ENCODE measurements around the gene RUBCNL. TPM values are rescaled to one million over a fixed set of nuclear protein-coding genes. Genes with fewer than 3 reads are reported as not detected.
A peak's percentile ranks its signal among the peaks of the same experiment; 100 is the strongest.

The RUBCNL gene
- polyA plus RNA-seq, 2 of the 4 experiments (the other 2 are of a cell fraction): not detected

DNA sequence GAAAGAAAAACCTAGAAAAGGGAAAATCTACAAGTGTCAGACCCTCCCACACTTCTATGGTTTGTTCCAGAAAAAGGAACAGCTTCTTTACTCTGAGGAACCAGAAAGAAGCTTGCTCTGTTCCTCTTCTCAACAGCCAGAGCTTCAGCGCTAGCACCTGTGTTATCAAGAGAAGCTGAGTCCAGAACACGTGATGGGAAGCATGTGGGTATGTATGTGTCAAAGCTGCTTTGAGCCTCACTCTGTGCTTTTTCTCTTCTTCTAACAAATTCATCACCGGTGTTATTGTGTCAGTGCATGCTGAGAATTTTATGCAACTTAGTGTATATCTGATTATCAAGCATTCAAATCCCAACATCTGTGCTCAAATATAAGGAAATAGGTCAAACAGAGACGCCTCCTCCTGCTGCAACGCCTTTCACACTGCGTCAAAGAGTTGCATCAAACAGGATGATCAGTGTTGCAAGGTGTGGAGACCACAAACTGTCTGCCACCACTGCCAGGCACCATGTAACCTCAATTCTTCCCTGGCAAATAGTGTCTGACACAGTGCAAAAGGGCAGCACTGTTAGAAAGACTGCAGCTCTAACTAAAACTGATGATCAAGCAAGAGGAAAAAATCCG, 91.4 kb downstream of the RUBCNL start:
- CTCF ChIA-PET: no interaction called here
- no peak for DNase-seq (ENCODE audit: low read depth in 1 of 2, low spot score in 1 of 2)
- no peak; a peak in 1 of 6 replicates for ATAC-seq
- TF ChIP-seq CEBPB (IDR thresholded peaks at IDR 0.05): peak in 1 of 2 experiments; percentile 5; a peak in 1 of 4 replicates
- no peak for TF ChIP-seq HEYL (CRISPR knock-in tag; IDR thresholded peaks at IDR 0.05)
- Histone ChIP-seq H3K27ac (peak overlapping the region; percentile 24 to 68; a peak in 1 of 6 replicates), H3K4me3 (no peak overlapping the region), H3K9me3 (no peaks in the 10 kb centered on the region), H3K4me1 (peaks cover 15% of the 10 kb centered on the region; the same call in 2 of the 3 replicates), H3K4me2 (no peak overlapping the region)
- no peak for FAIRE-seq
- WGBS (ENCODE audit: missing lambda C conversion rate): 49% methylated on average over 7 of the region's 7 CpGs
- POLR2A ChIA-PET: no interaction called here

DNA sequence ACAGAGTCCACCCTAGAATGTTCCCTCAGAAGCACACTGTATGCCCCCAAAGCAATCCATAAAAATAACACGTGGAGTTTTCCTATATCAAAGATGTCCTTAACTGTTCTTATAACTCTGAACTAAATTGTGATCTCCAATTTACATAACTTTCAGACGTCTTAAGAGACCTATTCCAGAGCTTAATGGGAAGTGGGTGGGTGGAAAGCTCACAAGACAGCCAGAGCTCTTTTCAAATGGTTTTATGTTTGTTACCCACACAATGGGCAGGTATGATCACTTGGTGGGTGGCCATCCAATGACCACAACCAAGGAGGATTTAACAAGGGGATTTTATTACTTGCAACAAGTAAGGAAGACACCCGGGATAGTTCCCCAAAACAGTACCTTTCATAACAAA, 93.6 kb downstream of the RUBCNL start:
- Histone ChIP-seq H3K4me3 (no peak overlapping the region), H3K4me1 (peaks cover 15% of the 10 kb centered on the region; the same call in 2 of the 3 replicates), H3K4me2 (no peak overlapping the region), H3K9me3 (no peaks in the 10 kb centered on the region), H3K27ac (no peak overlapping the region)
- CTCF ChIA-PET: interaction anchor here (1.7 kb wide), 1 partner anchor 14 kb away, joined by 4 read pairs; no protein-coding TSS in a partner anchor
- no peak for FAIRE-seq
- TF ChIP-seq EHF (CRISPR knock-in tag; IDR thresholded peaks at IDR 0.05) (no peak), CEBPB (IDR thresholded peaks at IDR 0.05) (no peak), CHD4 (IDR thresholded peaks at IDR 0.05; ENCODE audit: borderline replicate concordance) (no peak), MAX (IDR thresholded peaks at IDR 0.05) (no peak), ZSCAN20 (CRISPR knock-in tag; IDR thresholded peaks at IDR 0.05) (no peak), TFCP2L1 (CRISPR knock-in tag; IDR thresholded peaks at IDR 0.05) (no peak), MAZ (IDR thresholded peaks at IDR 0.05; ENCODE audit: borderline replicate concordance, low read depth, low read length) (no peak), TP53 (CRISPR knock-in tag; IDR thresholded peaks at IDR 0.05) (no peak)
- POLR2A ChIA-PET: no interaction called here
- WGBS (ENCODE audit: missing lambda C conversion rate): 56% methylated on average over 3 of the region's 3 CpGs
- DNase-seq (ENCODE audit: low read depth in 1 of 2, low spot score in 1 of 2): no peak
- ATAC-seq: no peak

Small RNA genes within 50 kb of the gene (small RNA-seq; reads per million reads assigned to genes)
- gene RNU2-6P (0.29 to 413 (median 62.6) reads per million in 6 experiments), gene RNU6-68P (0 reads per million in 6 experiments)

Other genes with a start within 250 kb of the RUBCNL start
- gene LCP1, start 205.1 kb downstream of the RUBCNL start, polyA plus RNA-seq (2011; rRNA removed): 0.19 and 0.34 TPM in 2 replicates
- 0.07 to 0.09 TPM in 2 of 3 replicates, not detected in the other for gene LCP1, start 205.1 kb downstream of the RUBCNL start, polyA plus RNA-seq (2017; fragmentation: RNase III; extraction: RNeasy Plus Mini Kit Qiagen cat#74134 plus additional on column Dnase treatment)
- 0.19 and 0.26 TPM in 2 replicates for gene LRRC63, start 175.3 kb downstream of the RUBCNL start, polyA plus RNA-seq (2011; rRNA removed)
- gene LRRC63, start 175.3 kb downstream of the RUBCNL start, polyA plus RNA-seq (2017; fragmentation: RNase III; extraction: RNeasy Plus Mini Kit Qiagen cat#74134 plus additional on column Dnase treatment): 0.04 to 0.06 TPM in 2 of 3 replicates, not detected in the other
- 16.4 and 21.9 TPM in 2 replicates for gene LRCH1, start 165.9 kb upstream of the RUBCNL start, polyA plus RNA-seq (2011; rRNA removed)
- gene LRCH1, start 165.9 kb upstream of the RUBCNL start, polyA plus RNA-seq (2017; fragmentation: RNase III; extraction: RNeasy Plus Mini Kit Qiagen cat#74134 plus additional on column Dnase treatment): 7.4 to 8.5 TPM (median 8.2 TPM) in 3 replicates